A673 (cell line): ENCODE measurements around the gene OR4D5. TPM values are rescaled to one million over a fixed set of nuclear protein-coding genes. Genes with fewer than 3 reads are reported as not detected.

Source experiments
- Bru-seq: library from RNA; stranded (reverse); fragments of 400-500 nt; gene quantifications from one replicate; lab custom pipeline; 2021; lab: Mats Ljungman, UMichigan
- BruChase-seq, 2 experiments: library from RNA; stranded (reverse); fragments of 400-500 nt; gene quantifications; one replicate each; lab custom pipeline; 2021; lab: Mats Ljungman, UMichigan
- BruUV-seq: library from RNA; stranded (reverse); fragments of 400-500 nt; replicated peaks from 2 replicates; lab custom pipeline; 2021; lab: Mats Ljungman, UMichigan
- CTCF ChIA-PET: fragments of 300-600 bp; sonication (Branson Sonifier 250); formaldehyde crosslinking; loops from one replicate; lab custom pipeline; 2022; ENCODE audit warnings: antibody characterized with exemption; lab: Charles Lee
- POLR2A ChIA-PET: fragments of 300-600 bp; sonication (Branson Sonifier 250); formaldehyde crosslinking; loops from one replicate; lab custom pipeline; 2022; ENCODE audit warnings: antibody characterized with exemption; ENCODE audit not compliant: low non-redundant PET; lab: Charles Lee
- DNase-seq: peaks from one replicate; pipeline ENCODE4 v3.0.0-alpha.2; 2015; ENCODE audit warnings: low spot score
- H3K27ac ChIP-seq: fragments of 200-600 bp; sonication (generic); 2 replicates; pipeline ENCODE4 v1.5.1; 2016; ENCODE audit warnings: mixed run types, low read depth, mild to moderate bottlenecking, mixed read lengths, antibody characterized with exemption, low read length; ENCODE audit not compliant: poor library complexity, severe bottlenecking
- H3K27me3 ChIP-seq: fragments of 200-600 bp; sonication (generic); replicated peaks from 2 replicates; pipeline ENCODE4 v1.6.1; 2017; ENCODE audit warnings: mixed run types, low read depth, mild to moderate bottlenecking, mixed read lengths, antibody characterized with exemption, low read length; ENCODE audit not compliant: insufficient read depth, poor library complexity
- H3K36me3 ChIP-seq: fragments of 200-600 bp; sonication (generic); 2 replicates; pipeline ENCODE4 v1.6.1; 2016; ENCODE audit warnings: mixed run types, mild to moderate bottlenecking, mixed read lengths, antibody characterized with exemption, low read length; ENCODE audit not compliant: insufficient read depth, poor library complexity, severe bottlenecking
- H3K4me1 ChIP-seq: fragments of 200-600 bp; sonication (generic); 2 replicates; pipeline ENCODE4 v1.6.1; 2017; ENCODE audit warnings: mixed run types, mild to moderate bottlenecking, mixed read lengths, antibody characterized with exemption, low read length; ENCODE audit not compliant: insufficient read depth, poor library complexity, severe bottlenecking
- H3K4me3 ChIP-seq: fragments of 200-600 bp; sonication (generic); 2 replicates; pipeline ENCODE4 v1.5.1; 2016; ENCODE audit warnings: low read depth, mixed run types, mild to moderate bottlenecking, mixed read lengths, low read length; ENCODE audit not compliant: poor library complexity, severe bottlenecking
- H3K9me3 ChIP-seq: fragments of 200-600 bp; sonication (generic); 2 replicates; pipeline ENCODE4 v1.6.1; 2016; ENCODE audit warnings: mixed run types, low read depth, mild to moderate bottlenecking, mixed read lengths, antibody characterized with exemption, low read length; ENCODE audit not compliant: poor library complexity, severe bottlenecking
- CTCF ChIP-seq: fragments of 300-800, 200-600 bp; sonication (generic); conservative IDR thresholded peaks from 2 replicates; pipeline ENCODE4 v1.5.1; 2017; ENCODE audit warnings: low read depth, mild to moderate bottlenecking, antibody characterized with exemption, low read length, moderate library complexity, mixed read lengths
- EZH2 ChIP-seq: fragments of 200-600 bp; sonication (generic); IDR thresholded peaks from 2 replicates; pipeline ENCODE4 v1.6.1; 2017; ENCODE audit warnings: borderline replicate concordance, low read depth, mild to moderate bottlenecking, mixed read lengths, antibody characterized with exemption, low read length; ENCODE audit not compliant: poor library complexity, severe bottlenecking
- intact Hi-C: fragments of 100-400 bp; cut with micrococcal nuclease; formaldehyde crosslinking; loops from one replicate; pipeline ENCODE4 v1.10.0; 2022; ENCODE audit not compliant: unreplicated experiment
- long read RNA-seq: library from polyadenylated mRNA; stranded (forward); transcript quantifications from one replicate; pipeline ENCODE4 v2.0.0, GENCODE V29; 2022
- total RNA-seq: library from RNA; stranded (reverse); gene quantifications from 2 replicates; pipeline ENCODE4 v1.2.3, GENCODE V29; 2021

OR4D5 gene
- total RNA-seq (not detected in 2 replicates), Bru-seq, nascent RNA (not detected), BruChase-seq, experiment 1, labeled RNA remaining after a 2-hour chase (not detected), BruChase-seq, experiment 2, labeled RNA remaining after a 6-hour chase (not detected)
- long read RNA-seq = 0 reads

DNA sequence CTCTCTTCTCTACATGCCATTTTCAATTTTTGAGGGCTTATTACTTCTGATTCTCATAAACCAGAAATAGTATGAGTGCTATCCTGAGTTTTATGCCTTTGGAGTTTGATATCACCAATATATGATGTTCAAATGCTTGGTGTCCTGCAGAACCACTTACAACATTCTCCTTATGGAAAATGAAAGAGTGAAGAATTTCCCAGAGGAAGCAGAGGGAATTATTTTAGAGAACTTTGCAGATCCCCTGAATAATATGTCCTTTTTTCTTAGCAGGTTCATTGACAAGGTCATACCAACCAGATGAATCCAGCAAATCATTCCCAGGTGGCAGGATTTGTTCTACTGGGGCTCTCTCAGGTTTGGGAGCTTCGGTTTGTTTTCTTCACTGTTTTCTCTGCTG, at the start of gene OR4D5:
Gene OR4D5 (plus strand): TSS at position 301 of the 400 bp plus-strand sequence. CDS start 0 bp downstream, at position 301.
- no peak for DNase-seq
- H3K4me3 ChIP-seq = no peak within 1 kb of the TSS
- H3K27ac ChIP-seq = no peak within 1 kb of the TSS
- H3K27me3 ChIP-seq = no peaks in the 10 kb centered on the region
- ChIA-PET POLR2A (no interaction called here), CTCF (no interaction called here)
- TF ChIP-seq CTCF (no peak), EZH2 (no peak)
- H3K4me1 ChIP-seq = no peaks in the 10 kb centered on the region
- BruUV-seq = no TSS peak
- no peaks in the 10 kb centered on the region for H3K9me3 ChIP-seq
- no peaks in the 10 kb centered on the region for H3K36me3 ChIP-seq
- intact Hi-C loops = no loop called here

DNA sequence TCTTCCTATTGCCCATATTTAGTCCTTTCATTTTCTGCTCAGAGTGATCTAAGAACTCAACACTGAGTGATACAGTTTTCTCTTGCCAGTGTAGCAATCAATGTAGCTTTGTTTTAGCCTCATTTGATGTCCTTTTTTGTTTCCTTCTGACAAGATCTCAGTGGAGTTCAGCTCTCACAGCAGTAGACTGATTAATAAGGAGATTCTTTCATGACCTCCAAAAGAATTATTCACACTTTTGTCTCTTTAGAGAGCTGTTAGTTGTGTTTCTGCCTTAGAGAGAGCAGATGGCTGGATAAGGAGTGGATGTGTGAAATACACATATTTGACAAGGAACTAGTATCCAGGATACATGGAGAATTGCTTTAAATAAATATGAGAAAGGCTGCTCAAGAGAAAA, 47.4 kb upstream of the OR4D5 start:
- ChIA-PET POLR2A (no interaction called here), CTCF (no interaction called here)
- DNase-seq = no peak
- Histone ChIP-seq H3K4me1 (no peaks in the 10 kb centered on the region), H3K27ac (no peak overlapping the region), H3K4me3 (no peak overlapping the region), H3K27me3 (no peaks in the 10 kb centered on the region), H3K9me3 (no peaks in the 10 kb centered on the region), H3K36me3 (no peaks in the 10 kb centered on the region)
- TF ChIP-seq CTCF = no peak
- no peak for TF ChIP-seq EZH2
- no TSS peak for BruUV-seq
- intact Hi-C loops = no loop called here

GRCh38 chr11:123899792-123900191, 39.6 kb upstream of the OR4D5 start:
- no peaks in the 10 kb centered on the region for H3K27me3 ChIP-seq
- H3K36me3 ChIP-seq = no peaks in the 10 kb centered on the region
- CTCF ChIA-PET = no interaction called here
- no TSS peak for BruUV-seq
- no peak overlapping the region for H3K27ac ChIP-seq
- H3K9me3 ChIP-seq = no peaks in the 10 kb centered on the region
- intact Hi-C loops = no loop called here
- DNase-seq = no peak
- POLR2A ChIA-PET = no interaction called here
- H3K4me1 ChIP-seq = no peaks in the 10 kb centered on the region
- H3K4me3 ChIP-seq = no peak overlapping the region
- TF ChIP-seq EZH2 (no peak), CTCF (no peak)
